GM12801 (cell line): Measurements from ENCODE around the gene GRIK4.

Source experiments
- TF ChIP-seq, protein P1 (sequence below): IDR thresholded peaks from one replicate; pipeline ENCODE4 v1.5.1; 2011; ENCODE audit warnings: control low read depth; ENCODE audit not compliant: insufficient read length; ENCODE audit errors: extremely low read depth

The GRIK4 gene

DNA sequence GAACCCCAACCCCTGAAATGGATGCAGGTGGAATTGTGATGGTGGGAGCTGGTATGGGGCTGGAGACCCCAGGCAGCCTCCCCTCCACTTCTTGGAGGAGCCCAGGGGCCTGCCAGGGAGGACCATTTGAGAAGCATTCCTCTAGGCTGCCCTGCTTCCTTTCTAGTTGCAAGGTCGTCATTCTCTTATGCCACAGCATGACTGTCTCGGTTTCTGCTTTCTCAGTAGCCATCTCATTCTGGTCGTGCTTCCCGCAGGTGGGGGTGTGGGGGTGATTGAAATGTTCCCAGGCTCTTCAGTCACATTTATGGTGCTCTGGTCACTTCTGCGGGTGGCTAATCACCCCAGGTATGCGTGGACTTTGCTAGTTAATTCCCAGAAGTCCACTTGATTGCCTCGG is 288.7 kb downstream of the GRIK4 start:
- TF ChIP-seq, protein P1, sequence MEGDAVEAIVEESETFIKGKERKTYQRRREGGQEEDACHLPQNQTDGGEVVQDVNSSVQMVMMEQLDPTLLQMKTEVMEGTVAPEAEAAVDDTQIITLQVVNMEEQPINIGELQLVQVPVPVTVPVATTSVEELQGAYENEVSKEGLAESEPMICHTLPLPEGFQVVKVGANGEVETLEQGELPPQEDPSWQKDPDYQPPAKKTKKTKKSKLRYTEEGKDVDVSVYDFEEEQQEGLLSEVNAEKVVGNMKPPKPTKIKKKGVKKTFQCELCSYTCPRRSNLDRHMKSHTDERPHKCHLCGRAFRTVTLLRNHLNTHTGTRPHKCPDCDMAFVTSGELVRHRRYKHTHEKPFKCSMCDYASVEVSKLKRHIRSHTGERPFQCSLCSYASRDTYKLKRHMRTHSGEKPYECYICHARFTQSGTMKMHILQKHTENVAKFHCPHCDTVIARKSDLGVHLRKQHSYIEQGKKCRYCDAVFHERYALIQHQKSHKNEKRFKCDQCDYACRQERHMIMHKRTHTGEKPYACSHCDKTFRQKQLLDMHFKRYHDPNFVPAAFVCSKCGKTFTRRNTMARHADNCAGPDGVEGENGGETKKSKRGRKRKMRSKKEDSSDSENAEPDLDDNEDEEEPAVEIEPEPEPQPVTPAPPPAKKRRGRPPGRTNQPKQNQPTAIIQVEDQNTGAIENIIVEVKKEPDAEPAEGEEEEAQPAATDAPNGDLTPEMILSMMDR, result no peak

DNA sequence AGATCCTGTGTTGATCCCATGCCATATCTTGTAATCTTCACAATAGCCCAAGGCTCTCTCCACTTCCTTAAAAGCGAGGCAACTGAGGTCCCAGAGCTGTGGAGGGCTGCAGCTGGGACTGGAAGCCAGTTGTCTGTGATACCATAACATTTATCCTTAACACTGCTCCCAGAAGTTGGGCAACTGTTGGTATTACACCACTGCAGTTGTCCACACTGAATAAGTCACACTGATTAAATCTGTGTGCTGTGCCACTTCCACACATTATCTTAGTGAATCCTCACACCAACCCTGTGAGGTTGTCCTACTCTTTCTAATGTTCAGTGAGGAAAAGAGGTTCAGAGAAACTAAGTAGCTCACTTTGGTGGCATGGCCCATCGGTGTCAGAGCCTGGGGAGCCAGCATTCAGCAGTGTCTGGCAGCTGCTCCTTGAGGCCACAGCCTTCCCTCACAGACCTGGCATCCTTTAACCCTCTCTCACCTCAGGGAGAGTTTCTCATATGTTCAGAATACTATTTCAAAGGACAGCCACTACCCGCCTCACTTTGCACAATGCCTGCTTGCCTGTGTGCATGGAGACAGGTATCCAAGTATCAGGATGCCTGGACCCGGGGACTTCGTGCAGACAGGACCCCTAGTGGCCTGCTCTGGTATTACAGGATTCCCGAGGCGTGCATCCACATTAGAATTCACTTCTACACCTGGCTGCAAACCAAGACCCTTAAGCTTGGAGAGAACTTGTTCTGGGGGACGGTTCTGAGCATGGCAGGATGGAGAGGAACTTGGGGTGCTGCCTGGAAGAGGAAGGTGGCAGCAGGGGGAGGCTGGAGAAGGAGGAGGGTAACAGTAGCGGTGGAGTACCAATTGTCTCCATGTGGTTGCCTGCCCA is 290.5 kb downstream of the GRIK4 start:
- TF ChIP-seq, protein P1, result no peak

DNA sequence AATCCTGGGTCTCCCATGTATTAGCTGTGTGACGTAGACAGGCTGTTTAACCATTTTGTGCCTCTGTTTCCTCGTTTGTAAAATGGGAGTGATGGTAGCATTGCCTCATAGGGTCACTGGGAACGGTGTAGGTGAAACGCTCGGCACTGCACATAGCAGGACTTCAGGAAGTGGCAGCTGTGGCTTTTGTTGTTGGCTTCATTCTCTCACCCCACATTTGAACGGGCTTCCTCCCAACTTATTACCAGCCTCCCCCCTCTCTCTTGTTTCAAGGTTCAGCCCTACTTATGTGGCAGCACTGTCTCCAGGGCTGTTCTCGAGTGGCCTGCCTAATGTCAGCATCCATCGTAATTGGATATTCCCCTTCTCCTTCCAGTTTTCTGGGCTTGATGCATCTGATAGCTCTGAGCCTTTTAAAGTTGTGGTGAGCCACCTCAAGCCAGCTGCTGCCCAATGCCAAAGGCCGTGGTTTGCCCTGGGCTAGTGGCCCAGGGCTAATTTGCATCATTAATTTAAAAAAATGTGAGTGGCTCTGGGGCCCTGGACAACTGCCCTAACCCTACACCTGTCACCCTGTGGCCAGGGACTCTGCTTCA is 294.5 kb downstream of the GRIK4 start:
- TF ChIP-seq, protein P1, result no peak

DNA sequence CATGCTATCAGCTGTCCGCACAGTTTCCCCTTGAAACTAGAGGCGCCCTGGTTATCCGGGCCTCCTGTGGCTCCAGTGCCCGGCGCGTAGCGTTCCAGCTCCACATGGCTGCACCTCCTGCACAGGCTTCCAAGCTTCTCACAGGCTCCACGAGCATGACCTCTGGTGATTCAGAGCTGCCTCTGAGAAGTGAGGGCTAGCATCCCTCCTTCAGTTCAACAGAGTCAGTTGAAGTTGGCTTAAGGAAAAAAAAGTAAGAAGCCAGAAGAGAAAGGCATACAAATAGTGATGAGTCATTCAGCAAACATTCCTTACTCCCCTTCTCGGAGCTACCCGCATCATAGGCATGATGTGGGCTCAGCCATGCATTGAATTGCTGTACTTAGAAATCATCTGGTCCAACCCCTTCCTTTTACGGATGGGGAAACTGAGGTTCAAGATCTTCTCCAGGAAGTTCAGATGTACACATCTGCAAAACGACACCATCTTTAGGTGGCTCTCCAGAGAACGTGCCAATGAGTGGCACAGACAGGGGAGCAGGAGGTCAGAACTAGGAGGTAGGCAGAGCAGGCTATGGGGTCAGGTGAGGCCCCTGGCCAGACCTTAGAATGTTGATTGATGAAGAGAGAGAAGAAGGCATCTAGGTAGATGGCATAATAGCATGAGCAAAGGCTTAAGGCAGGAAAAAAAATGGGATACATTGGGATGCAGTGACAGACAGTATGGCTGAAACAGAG is 296.0 kb downstream of the GRIK4 start:
- TF ChIP-seq, protein P1, result no peak

- TF ChIP-seq, protein P1, result no peak
These were observed 297.1 kb downstream of the GRIK4 start for GRCh38 chr11:120808616-120809050.

- TF ChIP-seq, protein P1, result no peak
These were observed 298.7 kb downstream of the GRIK4 start for GRCh38 chr11:120810251-120810650.

DNA sequence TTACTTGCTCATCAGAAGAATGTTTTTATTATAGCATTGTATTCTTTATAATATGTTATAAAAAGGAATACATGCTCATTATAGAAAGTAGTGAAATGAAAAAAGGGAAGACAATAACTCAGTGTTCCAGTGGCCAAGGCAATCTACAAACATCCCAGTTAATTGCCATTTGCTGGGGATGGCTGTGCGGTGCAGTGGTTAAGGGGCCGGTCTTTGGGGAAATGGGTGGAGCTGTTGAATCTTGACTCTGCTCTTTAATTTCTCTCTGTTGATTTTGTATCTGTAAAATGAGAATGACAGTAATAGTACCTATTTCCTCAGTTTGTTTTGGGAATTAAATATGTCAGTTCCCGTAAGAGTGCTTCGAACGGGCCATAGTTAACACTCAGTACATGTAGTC is 299.7 kb downstream of the GRIK4 start:
- TF ChIP-seq, protein P1, result no peak
